Measurements from ENCODE around the gene ARHGAP45. TPM values are rescaled to one million over a fixed set of nuclear protein-coding genes. Genes with fewer than 3 reads are reported as not detected.

The ARHGAP45 gene
- total and polyA plus RNA-seq, 5 experiments from 2014 or later: 261 to 1,060 (median 681) TPM

GRCh38 chr19:1041272-1041834 is 25.6 kb upstream of the ARHGAP45 start:
- no peak for ATAC-seq
- Mint-ChIP-seq H3K27ac (peak overlapping the region in 9 of 10 donors; percentile 85 to 98 (median 94)), H3K9me3 (no peaks in the 10 kb centered on the region), H3K4me1 (peaks cover 21 to 53% (median 43%) of the 10 kb centered on the region in 4 donors), H3K4me3 (peak overlapping the region; percentile 93 to 100 (median 99)), H3K27me3 (no peaks in the 10 kb centered on the region), H3K36me3 (peaks cover 0 to 43% (median 10%) of the 10 kb centered on the region in 3 donors)
- POLR2A ChIA-PET: interaction anchor here (0.8 to 12.3 kb wide), 9 partner anchors 8 to 234 kb away, joined by 3 to 768 read pairs (median 8); partner anchors contain the start of genes ARHGAP45, CIRBP, CNN2 and FAM174C
- no peak for DNase-seq

GRCh38 chr19:1041835-1042685 is 24.9 kb upstream of the ARHGAP45 start:
- peak in 1 of 10 donors; percentile 63 for DNase-seq
- no peak overlapping the region for H3K27ac Mint-ChIP-seq
- ATAC-seq: no peak
- H3K4me1 Mint-ChIP-seq: peaks cover 18 to 49% (median 39%) of the 10 kb centered on the region in 4 donors
- H3K27me3 Mint-ChIP-seq: no peaks in the 10 kb centered on the region
- POLR2A ChIA-PET: interaction anchor here (0.9 to 12.3 kb wide), 6 partner anchors 7 to 34 kb away, joined by 3 to 768 read pairs (median 60); partner anchors contain the start of genes ARHGAP45, CNN2, RNU6-2 and TMEM259
- peaks cover 0 to 40% (median 10%) of the 10 kb centered on the region in 3 donors for H3K36me3 Mint-ChIP-seq
- no peaks in the 10 kb centered on the region for H3K9me3 Mint-ChIP-seq
- H3K4me3 Mint-ChIP-seq: peak overlapping the region in 7 of 10 donors; percentile 22 to 100 (median 99)

- H3K9me3 Mint-ChIP-seq: no peaks in the 10 kb centered on the region
- H3K27me3 Mint-ChIP-seq: no peaks in the 10 kb centered on the region
- peaks cover 0 to 31% (median 5%) of the 10 kb centered on the region in 3 donors for H3K36me3 Mint-ChIP-seq
- POLR2A ChIA-PET: interaction anchor here (7.5 to 12.3 kb wide), 3 partner anchors 14 to 33 kb away, joined by 77 to 768 read pairs (median 400); partner anchors contain the start of genes ARHGAP45, CNN2, RNU6-2 and TMEM259
- peaks cover 13 to 42% (median 32%) of the 10 kb centered on the region in 4 donors for H3K4me1 Mint-ChIP-seq
- no peak for ATAC-seq
- H3K27ac Mint-ChIP-seq: no peak overlapping the region
- DNase-seq: no peak
- peak overlapping the region in 4 of 10 donors; percentile 26 to 99 (median 57) for H3K4me3 Mint-ChIP-seq
These were observed 24.1 kb upstream of the ARHGAP45 start for GRCh38 chr19:1042689-1043511.

- POLR2A ChIA-PET: interaction anchor here (1.2 to 12.3 kb wide), 4 partner anchors 12 to 42 kb away, joined by 3 to 400 read pairs (median 17); partner anchors contain the start of genes ARHGAP45, CNN2, RNU6-2 and TMEM259
- peaks cover 0 to 29% (median 4%) of the 10 kb centered on the region in 3 donors for H3K36me3 Mint-ChIP-seq
- peak overlapping the region in 6 of 10 donors; percentile 13 to 76 (median 60) for H3K27ac Mint-ChIP-seq
- H3K27me3 Mint-ChIP-seq: no peaks in the 10 kb centered on the region
- peak overlapping the region in 1 of 10 donors; percentile 35 for H3K4me3 Mint-ChIP-seq
- H3K9me3 Mint-ChIP-seq: no peaks in the 10 kb centered on the region
- H3K4me1 Mint-ChIP-seq: peaks cover 6 to 23% (median 10%) of the 10 kb centered on the region in 4 donors
- peak; percentile 28 to 74 for ATAC-seq
- peak in 5 of 10 donors; percentile 63 to 72 (median 67) for DNase-seq
These were observed 21.7 kb upstream of the ARHGAP45 start for GRCh38 chr19:1045247-1045603.

GRCh38 chr19:1046117-1046626 is 20.8 kb upstream of the ARHGAP45 start:
- POLR2A ChIA-PET: interaction anchor here (0.9 to 12.3 kb wide), 8 partner anchors 7 to 41 kb away, joined by 3 to 400 read pairs (median 6); partner anchors contain the start of genes ABCA7, ARHGAP45, CNN2 and RNU6-2
- no peak overlapping the region for H3K4me3 Mint-ChIP-seq
- H3K27ac Mint-ChIP-seq: no peak overlapping the region
- H3K27me3 Mint-ChIP-seq: no peaks in the 10 kb centered on the region
- DNase-seq (no peak), ATAC-seq (no peak)
- peaks cover 0 to 29% (median 2%) of the 10 kb centered on the region in 3 donors for H3K36me3 Mint-ChIP-seq
- peaks cover 0 to 17% (median 3%) of the 10 kb centered on the region in 4 donors for H3K4me1 Mint-ChIP-seq
- no peaks in the 10 kb centered on the region for H3K9me3 Mint-ChIP-seq

- H3K4me1 Mint-ChIP-seq: peaks cover 2 to 17% (median 3%) of the 10 kb centered on the region in 4 donors
- H3K27ac Mint-ChIP-seq: peak overlapping the region in 2 of 10 donors; percentile 22 to 40
- peaks cover 0 to 29% (median 2%) of the 10 kb centered on the region in 3 donors for H3K36me3 Mint-ChIP-seq
- no peak for ATAC-seq
- H3K9me3 Mint-ChIP-seq: no peaks in the 10 kb centered on the region
- no peak overlapping the region for H3K4me3 Mint-ChIP-seq
- POLR2A ChIA-PET: interaction anchor here (1.0 to 12.3 kb wide), 10 partner anchors 8 to 47 kb away, joined by 3 to 400 read pairs (median 11); partner anchors contain the start of genes ABCA7, ARHGAP45, CNN2 and RNU6-2
- no peaks in the 10 kb centered on the region for H3K27me3 Mint-ChIP-seq
- no peak for DNase-seq
These were observed 19.9 kb upstream of the ARHGAP45 start for GRCh38 chr19:1046836-1047695.

GRCh38 chr19:1047696-1048147 is 19.2 kb upstream of the ARHGAP45 start:
- H3K4me1 Mint-ChIP-seq: peaks cover 2 to 14% (median 3%) of the 10 kb centered on the region in 4 donors
- DNase-seq: no peak
- H3K4me3 Mint-ChIP-seq: no peak overlapping the region
- no peaks in the 10 kb centered on the region for H3K27me3 Mint-ChIP-seq
- no peak for ATAC-seq
- H3K36me3 Mint-ChIP-seq: peaks cover 0 to 26% (median 2%) of the 10 kb centered on the region in 3 donors
- H3K27ac Mint-ChIP-seq: no peak overlapping the region
- H3K9me3 Mint-ChIP-seq: no peaks in the 10 kb centered on the region
- POLR2A ChIA-PET: interaction anchor here (0.7 to 6.4 kb wide), 13 partner anchors 8 to 159 kb away, joined by 3 to 43 read pairs (median 5); partner anchors contain the start of genes ABCA7, ARHGAP45 and CNN2

- Mint-ChIP-seq H3K4me3 (no peak overlapping the region), H3K27me3 (no peaks in the 10 kb centered on the region), H3K4me1 (peaks cover 2 to 14% (median 4%) of the 10 kb centered on the region in 4 donors), H3K9me3 (peaks cover 0 to 3% (median 0%) of the 10 kb centered on the region in 9 donors), H3K36me3 (peaks cover 0 to 24% (median 2%) of the 10 kb centered on the region in 3 donors), H3K27ac (no peak overlapping the region)
- DNase-seq (no peak), ATAC-seq (no peak)
- POLR2A ChIA-PET: interaction anchor here (0.5 to 6.4 kb wide), 10 partner anchors 8 to 67 kb away, joined by 3 to 43 read pairs (median 4); partner anchors contain the start of genes ABCA7, ARHGAP45, CNN2 and RNU6-2
These were observed 17.9 kb upstream of the ARHGAP45 start for GRCh38 chr19:1049106-1049505.

GRCh38 chr19:1049800-1050199 is 17.2 kb upstream of the ARHGAP45 start:
- POLR2A ChIA-PET: interaction anchor here (0.5 to 6.4 kb wide), 6 partner anchors 10 to 66 kb away, joined by 3 to 43 read pairs (median 4); partner anchors contain the start of genes ABCA7 and ARHGAP45
- peaks cover 0 to 18% (median 5%) of the 10 kb centered on the region in 3 donors for H3K36me3 Mint-ChIP-seq

GRCh38 chr19:1050989-1051788 is 15.8 kb upstream of the ARHGAP45 start:
- POLR2A ChIA-PET: interaction anchor here (0.9 to 8.4 kb wide), 6 partner anchors 9 to 141 kb away, joined by 3 to 173 read pairs (median 17); partner anchors contain the start of genes ABCA7, ARHGAP45 and CNN2
- Mint-ChIP-seq H3K9me3 (peaks cover 0 to 9% (median 0%) of the 10 kb centered on the region in 9 donors), H3K4me3 (no peak overlapping the region), H3K27ac (peak overlapping the region in 3 of 10 donors; percentile 43 to 77 (median 69)), H3K27me3 (no peaks in the 10 kb centered on the region), H3K36me3 (peaks cover 0 to 19% (median 7%) of the 10 kb centered on the region in 3 donors), H3K4me1 (peaks cover 2 to 13% (median 3%) of the 10 kb centered on the region in 4 donors)
- ATAC-seq (no peak), DNase-seq (no peak)

More at GRCh38 chr19:1049800-1050199, 17.2 kb upstream of the ARHGAP45 start:
- Mint-ChIP-seq H3K27me3 (no peaks in the 10 kb centered on the region), H3K27ac (peak overlapping the region in 2 of 10 donors; percentile 3 to 67), H3K4me1 (peaks cover 2 to 14% (median 4%) of the 10 kb centered on the region in 4 donors), H3K4me3 (no peak overlapping the region), H3K9me3 (peaks cover 0 to 3% (median 0%) of the 10 kb centered on the region in 9 donors)
- no peak for ATAC-seq
- DNase-seq: no peak

All from naive thymus-derived CD8-positive, alpha-beta T cell (primary cell).